Activated B cell treated with CpG ODN at 0.5 μM for 24 hours (primary cell): ENCODE data around the gene AKAP9. TPM values are rescaled to one million over a fixed set of nuclear protein-coding genes. Genes with fewer than 3 reads are reported as not detected.
A peak's percentile ranks its signal among the peaks of the same experiment; 100 is the strongest.
"Not testable (repeated sequence)": the region's sequence is repeated elsewhere in the genome, so short reads cannot be mapped to it uniquely, and the experiment has no call there.

Source experiments
- ATAC-seq: fragments of 200-7000 bp; cut with Tn5 transposase; one replicate; pipeline ENCODE4 v1.10.0; 2021; ENCODE audit warnings: low read depth, mild to moderate bottlenecking, moderate library complexity
- CTCF ChIA-PET: fragments of 350-600 bp; sonication (Branson Sonifier 250); formaldehyde crosslinking; loops from one replicate; lab custom pipeline; 2021; ENCODE audit warnings: antibody characterized with exemption; lab: Charles Lee
- POLR2A ChIA-PET: fragments of 350-600 bp; sonication (Branson Sonifier 250); formaldehyde crosslinking; loops from one replicate; lab custom pipeline; 2021; ENCODE audit warnings: antibody characterized with exemption; lab: Charles Lee
- DNase-seq: peaks from one replicate; pipeline ENCODE4 v3.0.0; 2022
- H3K27ac Mint-ChIP-seq: one replicate; pipeline ENCODE4 v1.8.0; 2020; ENCODE audit warnings: mixed read lengths
- H3K27me3 Mint-ChIP-seq: one replicate; pipeline ENCODE4 v1.8.0; 2021; ENCODE audit warnings: mixed read lengths
- H3K36me3 Mint-ChIP-seq: one replicate; pipeline ENCODE4 v1.8.0; 2021; ENCODE audit warnings: low read depth, mixed read lengths
- H3K4me1 Mint-ChIP-seq: one replicate; pipeline ENCODE4 v1.8.0; 2021; ENCODE audit warnings: mixed read lengths
- H3K4me3 Mint-ChIP-seq: one replicate; pipeline ENCODE4 v1.8.0; 2020; ENCODE audit warnings: mild to moderate bottlenecking, mixed read lengths
- H3K9me3 Mint-ChIP-seq: one replicate; pipeline ENCODE4 v1.8.0; 2020; ENCODE audit warnings: mixed read lengths
- CTCF ChIP-seq: fragments of 200-600 bp; IDR thresholded peaks from one replicate; pipeline ENCODE4 v1.8.0; 2022; ENCODE audit warnings: antibody characterized with exemption, mild to moderate bottlenecking
- intact Hi-C: fragments of 100-400 bp; cut with micrococcal nuclease; formaldehyde crosslinking; loops from one replicate; pipeline ENCODE4 v1.15.1; 2024
- total RNA-seq: library from RNA; stranded (reverse); gene quantifications from 2 replicates; pipeline ENCODE4 v1.2.3, GENCODE V29; 2022

The AKAP9 gene
- total RNA-seq, 1 donor from 2014 or later, result 58.4 TPM

- ChIA-PET POLR2A (no interaction called here), CTCF (no interaction called here)
- Mint-ChIP-seq H3K4me3 (no peak overlapping the region), H3K27me3 (peaks cover 13% of the 10 kb centered on the region), H3K4me1 (no peaks in the 10 kb centered on the region), H3K9me3 (peaks cover 2% of the 10 kb centered on the region), H3K36me3 (no peaks in the 10 kb centered on the region), H3K27ac (no peak overlapping the region)
- no peak for DNase-seq
- intact Hi-C loops, result no loop called here
- no peak for TF ChIP-seq CTCF
- ATAC-seq, result no peak
These were observed 12.8 kb upstream of the AKAP9 start for GRCh38 chr7:91927912-91928311.

GRCh38 chr7:91929463-91929862 is 11.2 kb upstream of the AKAP9 start:
- no peak for TF ChIP-seq CTCF
- no peaks in the 10 kb centered on the region for H3K36me3 Mint-ChIP-seq
- no peak overlapping the region for H3K4me3 Mint-ChIP-seq
- no peak overlapping the region for H3K27ac Mint-ChIP-seq
- peaks cover 16% of the 10 kb centered on the region for H3K27me3 Mint-ChIP-seq
- intact Hi-C loops, result no loop called here
- no peaks in the 10 kb centered on the region for H3K4me1 Mint-ChIP-seq
- no peak for DNase-seq
- POLR2A ChIA-PET, result no interaction called here
- ATAC-seq, result peak; percentile 56
- H3K9me3 Mint-ChIP-seq, result peaks cover 2% of the 10 kb centered on the region
- CTCF ChIA-PET, result no interaction called here

GRCh38 chr7:91940171-91940570 is 491 bp upstream of the AKAP9 start:
- ATAC-seq (peak; percentile 4), DNase-seq (peak; percentile 25)
- Mint-ChIP-seq H3K27ac (peak overlapping the region; percentile 93), H3K27me3 (no peaks in the 10 kb centered on the region), H3K4me1 (peaks cover 38% of the 10 kb centered on the region), H3K36me3 (peaks cover 8% of the 10 kb centered on the region), H3K9me3 (no peaks in the 10 kb centered on the region), H3K4me3 (peak overlapping the region; percentile 94)
- ChIA-PET CTCF (interaction anchor here (1.3 to 3.2 kb wide), 3 partner anchors 59 to 509 kb away, joined by 3 to 16 read pairs (median 4); partner anchors contain the start of gene MTERF1), POLR2A (interaction anchor here (0.6 to 3.8 kb wide), 7 partner anchors 12 to 1594 kb away, joined by 3 to 26 read pairs (median 3); partner anchors contain the start of genes CYP51A1, GATAD1 and MTERF1)
- TF ChIP-seq CTCF, result no peak
- intact Hi-C loops, result loop anchor here (1.0 to 10.0 kb wide), 14 partner anchors 60 to 1595 kb away; partner anchors contain the start of genes ANKIB1, CDK14, CLDN12 and CYP51A1

DNA sequence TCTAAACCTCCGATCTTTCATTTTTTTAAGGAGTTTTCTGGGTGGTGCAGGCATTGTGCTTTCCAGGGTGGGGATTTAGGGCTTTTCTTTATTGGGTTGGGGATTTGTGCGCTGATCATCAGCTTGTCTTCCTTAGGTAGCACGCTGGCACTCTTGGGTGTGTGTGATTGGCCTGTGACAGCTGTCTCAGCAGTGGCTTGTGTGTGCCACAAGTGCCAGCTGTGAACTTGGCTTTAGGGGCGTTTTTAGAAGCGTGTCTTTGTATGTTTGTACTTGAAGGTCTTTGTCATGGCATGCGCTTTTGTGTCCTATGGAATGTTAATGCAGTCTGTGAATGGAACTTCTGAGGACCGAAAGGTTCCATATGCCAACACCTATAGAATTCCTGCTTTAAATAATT is 788 bp downstream of the AKAP9 start:
- ATAC-seq (peak; percentile 15), DNase-seq (no peak)
- Mint-ChIP-seq H3K4me1 (peaks cover 47% of the 10 kb centered on the region), H3K36me3 (peaks cover 8% of the 10 kb centered on the region), H3K4me3 (peak overlapping the region; percentile 94), H3K27ac (peak overlapping the region; percentile 93), H3K27me3 (no peaks in the 10 kb centered on the region), H3K9me3 (no peaks in the 10 kb centered on the region)
- intact Hi-C loops, result loop anchor here (1.0 to 10.0 kb wide), 11 partner anchors 111 to 1597 kb away; partner anchors contain the start of genes CDK14, CLDN12, FAM133B and FZD1
- ChIA-PET POLR2A (interaction anchor here (1.1 to 3.8 kb wide), 5 partner anchors 61 to 587 kb away, joined by 3 to 26 read pairs (median 4); partner anchors contain the start of genes CYP51A1, GATAD1, MTERF1 and PEX1), CTCF (interaction anchor here (1.6 to 3.2 kb wide), 2 partner anchors 60 to 65 kb away, joined by 3 to 16 read pairs; partner anchors contain the start of gene MTERF1)
- TF ChIP-seq CTCF, result no peak

DNA sequence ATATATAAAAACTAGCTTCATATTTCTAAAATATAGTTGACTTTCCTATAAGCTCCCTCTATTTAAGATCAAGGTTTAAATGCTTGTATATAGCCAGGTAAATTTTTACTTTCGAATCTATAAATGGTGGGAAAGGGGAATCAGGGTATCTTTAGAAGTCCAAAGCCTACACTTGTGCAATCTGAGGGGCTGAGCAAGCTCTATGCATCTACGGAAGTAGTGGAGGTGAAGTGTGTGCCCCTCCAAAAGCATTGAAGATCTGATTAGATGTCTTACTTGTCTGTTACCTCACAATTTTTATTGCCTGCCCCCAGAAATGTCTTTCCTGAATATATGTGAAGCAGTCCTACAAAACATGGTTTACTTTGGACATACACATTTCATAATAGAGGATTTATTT is 1.6 kb downstream of the AKAP9 start:
- peaks cover 52% of the 10 kb centered on the region for H3K4me1 Mint-ChIP-seq
- no peak overlapping the region for H3K4me3 Mint-ChIP-seq
- H3K27ac Mint-ChIP-seq, result peak overlapping the region; percentile 66
- peaks cover 10% of the 10 kb centered on the region for H3K36me3 Mint-ChIP-seq
- no peak for DNase-seq
- TF ChIP-seq CTCF, result no peak
- POLR2A ChIA-PET, result interaction anchor here (2.5 to 3.8 kb wide), 2 partner anchors 62 to 506 kb away, joined by 18 to 26 read pairs; partner anchors contain the start of genes GATAD1 and MTERF1
- no peaks in the 10 kb centered on the region for H3K9me3 Mint-ChIP-seq
- no peaks in the 10 kb centered on the region for H3K27me3 Mint-ChIP-seq
- CTCF ChIA-PET, result interaction anchor here (0.6 kb wide), 1 partner anchor 31 kb away, joined by 3 read pairs; no protein-coding TSS in a partner anchor
- ATAC-seq, result no peak
- intact Hi-C loops, result loop anchor here (5.0 to 10.0 kb wide), 8 partner anchors 650 to 1598 kb away; partner anchors contain the start of genes CDK14, CLDN12, FAM133B and FZD1

DNA sequence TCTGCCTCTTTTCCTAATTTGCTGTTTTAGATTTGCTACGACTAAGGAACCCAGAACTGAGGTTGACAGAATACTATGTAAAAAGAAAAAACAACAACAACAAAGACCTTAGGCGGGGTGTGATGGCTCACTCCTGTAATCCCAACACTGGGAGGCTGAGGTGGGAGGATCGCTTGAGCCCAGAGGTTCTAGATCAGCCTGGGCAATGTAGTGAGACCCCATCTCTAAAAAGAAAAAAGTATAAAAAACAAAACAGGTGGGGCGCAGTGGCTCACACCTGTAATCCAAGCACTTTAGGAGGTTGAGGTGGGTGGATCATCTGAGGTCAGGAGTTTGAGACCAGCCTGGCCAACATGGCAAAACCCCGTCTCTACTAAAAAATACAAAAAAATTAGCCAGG is 4.3 kb downstream of the AKAP9 start:
- ATAC-seq, H3K27me3 Mint-ChIP-seq, H3K4me3 Mint-ChIP-seq, H3K9me3 Mint-ChIP-seq, H3K27ac Mint-ChIP-seq, DNase-seq, POLR2A ChIA-PET: not testable (repeated sequence)
- CTCF ChIA-PET, result interaction anchor here (1.5 kb wide), 1 partner anchor 64 kb away, joined by 4 read pairs; the partner anchor contains the start of gene MTERF1
- intact Hi-C loops, result loop anchor here (5.0 to 10.0 kb wide), 8 partner anchors 647 to 1600 kb away; partner anchors contain the start of genes CDK14, CLDN12, FAM133B and FZD1
- Mint-ChIP-seq H3K4me1 (peaks cover 48% of the 10 kb centered on the region), H3K36me3 (peaks cover 10% of the 10 kb centered on the region)
